GM18907 (cell line): ENCODE measurements around the gene MSH3.
"Not testable (repeated sequence)": the region's sequence is repeated elsewhere in the genome, so short reads cannot be mapped to it uniquely, and the experiment has no call there.

Experiments used
- ATAC-seq: cut with Tn5 transposase; IDR thresholded peaks from one replicate; pipeline ENCODE4 v1.9.1; 2021; ENCODE audit warnings: mild to moderate bottlenecking, moderate library complexity; ENCODE audit not compliant: unreplicated experiment

MSH3 gene

GRCh38 chr5:80884086-80884813 lies 229.8 kb downstream of the MSH3 start:
- no peak for ATAC-seq

GRCh38 chr5:80884929-80885328 lies 230.5 kb downstream of the MSH3 start:
- ATAC-seq = no peak

GRCh38 chr5:80885396-80886000 lies 231.0 kb downstream of the MSH3 start:
- ATAC-seq = no peak

DNA sequence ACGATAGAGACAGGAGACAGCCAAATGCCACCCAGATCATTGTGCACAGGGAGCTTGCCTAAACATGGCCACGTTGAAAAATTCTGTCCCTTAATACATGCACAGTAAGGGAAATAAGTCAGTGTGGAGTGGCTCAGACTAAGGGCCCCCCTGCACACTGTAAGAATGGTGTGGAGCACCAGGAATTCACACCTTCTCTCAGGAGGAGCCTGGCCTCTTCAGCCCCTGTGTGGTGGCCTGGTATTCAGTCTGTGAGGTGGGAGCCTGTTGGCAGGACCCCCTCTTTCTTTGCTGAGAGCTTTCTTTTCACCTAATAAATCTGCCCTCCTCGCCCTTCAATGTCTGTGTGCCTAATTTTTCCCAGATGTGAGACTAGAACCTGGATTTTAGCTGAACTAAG lies 239.6 kb downstream of the MSH3 start:
- no peak for ATAC-seq

- no peak for ATAC-seq
Measured at GRCh38 chr5:80895523-80895922, 241.1 kb downstream of the MSH3 start.

DNA sequence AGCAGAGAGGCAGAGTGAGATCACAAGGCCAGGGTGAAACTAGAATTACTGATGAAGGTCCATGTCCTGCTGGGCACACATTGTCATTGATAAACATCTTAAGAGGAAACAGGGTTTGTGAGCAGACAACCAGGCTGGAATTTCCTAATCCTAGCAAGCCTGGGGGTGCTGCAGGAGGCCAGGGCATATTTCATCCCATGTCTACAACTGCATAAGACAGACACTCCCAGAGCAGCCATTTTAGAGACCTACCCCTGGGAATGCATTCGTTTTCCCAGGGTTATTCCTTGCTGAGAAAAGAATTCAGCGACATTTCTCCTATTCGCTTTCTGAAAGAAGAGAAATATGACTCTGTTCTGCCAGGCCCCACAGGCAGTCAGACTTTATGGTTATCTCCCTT lies 248.2 kb downstream of the MSH3 start:
- ATAC-seq = not testable (repeated sequence)

GRCh38 chr5:80904533-80905187 lies 250.2 kb downstream of the MSH3 start:
- no peak for ATAC-seq

DNA sequence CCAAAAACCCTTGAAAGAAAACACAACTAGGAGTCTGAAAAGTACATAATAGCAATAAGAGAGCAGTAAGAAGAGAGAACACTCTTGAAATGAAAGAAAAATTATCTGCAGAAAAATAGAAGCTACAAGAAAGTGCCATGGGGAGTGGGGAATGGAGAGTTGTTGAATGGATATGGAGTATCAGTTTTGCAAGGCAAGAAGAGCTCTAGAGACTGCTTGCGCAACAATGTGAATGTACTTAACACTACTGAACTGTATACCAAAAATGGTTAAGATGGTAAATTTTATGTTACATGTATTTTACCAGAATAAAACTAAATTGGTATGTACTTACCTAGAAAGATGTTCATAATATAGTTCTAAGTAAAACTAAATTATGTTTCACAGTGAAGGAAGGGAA lies 251.0 kb downstream of the MSH3 start:
- ATAC-seq = no peak

GRCh38 chr5:80912479-80912878 lies 258.0 kb downstream of the MSH3 start:
- ATAC-seq = no peak

DNA sequence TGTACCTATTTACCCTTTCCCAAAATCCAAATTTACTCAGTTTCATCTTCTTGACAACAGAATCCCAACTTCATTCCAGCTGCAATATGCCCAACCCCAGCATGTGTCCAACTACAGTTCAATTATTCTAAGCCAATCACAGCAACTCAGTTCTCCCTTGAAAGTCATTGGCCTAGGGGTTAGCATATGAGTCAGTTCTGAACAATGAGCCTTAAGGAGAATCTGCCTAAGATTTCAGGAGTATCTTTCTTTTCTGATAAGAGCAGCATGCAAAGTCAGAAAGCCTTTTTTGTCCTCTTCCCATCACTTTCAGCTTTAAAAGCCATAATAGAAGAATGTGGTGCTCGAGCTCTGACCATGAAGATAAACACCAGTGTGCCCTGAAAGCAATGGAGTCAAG lies 261.3 kb downstream of the MSH3 start:
- ATAC-seq = no peak

GRCh38 chr5:80916676-80917075 lies 262.2 kb downstream of the MSH3 start:
- ATAC-seq = no peak

DNA sequence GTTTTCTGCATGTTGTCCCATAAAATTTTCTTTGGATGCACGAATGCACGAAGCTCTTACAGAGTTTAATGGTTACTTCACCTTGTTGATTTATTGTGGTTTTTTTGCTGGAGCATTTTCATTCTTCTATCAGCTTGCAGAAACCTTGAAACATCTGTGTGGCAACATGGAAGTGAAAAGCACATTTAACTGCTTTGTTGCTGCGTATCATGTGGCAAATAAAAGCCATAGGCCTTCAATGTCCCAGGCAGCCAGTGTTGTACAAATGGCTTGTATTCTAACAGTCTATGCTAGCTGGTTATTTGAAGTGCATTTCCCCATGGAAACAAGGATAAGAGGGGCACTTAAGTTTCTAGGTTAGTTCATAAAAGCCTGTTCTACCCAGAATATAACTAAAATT lies 263.2 kb downstream of the MSH3 start:
- no peak for ATAC-seq

- no peak for ATAC-seq
Measured at GRCh38 chr5:80919678-80920196, 265.3 kb downstream of the MSH3 start.

- no peak for ATAC-seq
Measured at GRCh38 chr5:80920333-80920732, 265.9 kb downstream of the MSH3 start.

DNA sequence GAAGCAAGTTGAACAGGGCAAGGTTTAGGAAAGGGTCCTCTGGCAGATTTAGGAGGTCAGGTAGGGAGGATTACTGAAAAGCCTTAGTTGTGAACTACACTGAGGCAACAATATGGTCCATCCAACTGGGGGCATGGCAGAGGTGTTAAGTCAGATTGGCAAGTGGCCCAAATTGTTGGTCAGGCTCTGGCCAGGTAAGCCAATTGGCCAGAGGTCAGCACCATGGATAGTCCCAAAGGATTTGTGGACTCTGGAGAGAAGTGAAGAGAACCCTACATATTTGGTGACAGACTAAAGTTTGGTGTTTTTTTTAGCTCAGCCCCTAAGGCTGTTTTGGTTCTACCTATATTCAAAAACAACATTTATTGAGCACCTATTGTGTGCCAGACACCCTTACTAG lies 266.6 kb downstream of the MSH3 start:
- ATAC-seq = no peak

GRCh38 chr5:80925931-80926330 lies 271.5 kb downstream of the MSH3 start:
- ATAC-seq = no peak
